HG03432 (cell line): ENCODE data around the gene ACSM6.
"Not testable (repeated sequence)": the region's sequence is repeated elsewhere in the genome, so short reads cannot be mapped to it uniquely, and the experiment has no call there.

Experiments
- ATAC-seq: cut with Tn5 transposase; IDR thresholded peaks from one replicate; pipeline ENCODE4 v1.9.1; 2021; ENCODE audit warnings: mild to moderate bottlenecking, moderate library complexity; ENCODE audit not compliant: unreplicated experiment

Gene ACSM6, protein sequence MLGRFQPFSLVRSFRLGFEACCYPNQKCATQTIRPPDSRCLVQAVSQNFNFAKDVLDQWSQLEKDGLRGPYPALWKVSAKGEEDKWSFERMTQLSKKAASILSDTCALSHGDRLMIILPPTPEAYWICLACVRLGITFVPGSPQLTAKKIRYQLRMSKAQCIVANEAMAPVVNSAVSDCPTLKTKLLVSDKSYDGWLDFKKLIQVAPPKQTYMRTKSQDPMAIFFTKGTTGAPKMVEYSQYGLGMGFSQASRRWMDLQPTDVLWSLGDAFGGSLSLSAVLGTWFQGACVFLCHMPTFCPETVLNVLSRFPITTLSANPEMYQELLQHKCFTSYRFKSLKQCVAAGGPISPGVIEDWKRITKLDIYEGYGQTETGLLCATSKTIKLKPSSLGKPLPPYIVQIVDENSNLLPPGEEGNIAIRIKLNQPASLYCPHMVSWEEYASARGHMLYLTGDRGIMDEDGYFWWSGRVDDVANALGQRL

DNA sequence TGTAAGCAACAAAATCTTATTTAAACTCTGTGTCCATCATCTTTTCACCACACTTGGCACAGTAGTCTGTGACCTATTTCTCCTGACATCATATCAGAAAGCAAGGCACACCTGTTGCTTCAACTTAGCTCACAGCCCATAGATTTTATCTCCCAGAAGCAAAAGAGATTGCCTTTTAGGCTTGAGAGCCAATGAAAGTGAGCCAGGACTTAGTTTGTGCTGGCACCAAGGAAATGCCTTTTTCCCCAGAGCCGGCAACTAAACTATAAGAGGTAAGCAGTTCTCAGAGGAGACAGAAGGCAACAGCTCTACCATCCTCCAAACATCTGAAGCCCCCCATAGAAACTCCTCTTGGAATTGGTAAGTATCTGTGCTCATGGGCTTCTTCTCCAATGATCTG is at the start of gene ACSM6:
ACSM6 (plus strand) TSS at position 295 of the 400 bp plus-strand sequence. CDS start 248 bp downstream, outside the sequence.
- no peak for ATAC-seq

DNA sequence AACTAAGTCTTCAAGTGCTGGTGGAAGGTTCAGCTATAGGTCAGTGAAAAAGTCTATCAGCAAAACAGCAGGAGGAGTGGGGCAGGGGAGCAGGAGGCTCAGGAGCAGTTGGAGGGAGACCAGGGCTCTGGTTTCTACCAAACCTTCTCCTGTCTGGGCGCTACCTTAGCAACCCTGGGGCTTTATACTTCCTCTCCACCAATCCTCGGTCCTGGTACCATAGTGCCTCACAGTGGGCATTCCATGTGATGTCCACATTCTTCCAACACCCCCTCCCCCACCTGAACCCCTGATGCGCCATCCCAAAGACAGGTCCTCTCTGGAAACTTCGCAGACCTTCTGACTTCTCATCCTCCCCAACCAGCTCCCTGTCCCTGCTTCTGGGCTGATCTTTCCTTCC is 25.3 kb upstream of the ACSM6 start:
- no peak for ATAC-seq

DNA sequence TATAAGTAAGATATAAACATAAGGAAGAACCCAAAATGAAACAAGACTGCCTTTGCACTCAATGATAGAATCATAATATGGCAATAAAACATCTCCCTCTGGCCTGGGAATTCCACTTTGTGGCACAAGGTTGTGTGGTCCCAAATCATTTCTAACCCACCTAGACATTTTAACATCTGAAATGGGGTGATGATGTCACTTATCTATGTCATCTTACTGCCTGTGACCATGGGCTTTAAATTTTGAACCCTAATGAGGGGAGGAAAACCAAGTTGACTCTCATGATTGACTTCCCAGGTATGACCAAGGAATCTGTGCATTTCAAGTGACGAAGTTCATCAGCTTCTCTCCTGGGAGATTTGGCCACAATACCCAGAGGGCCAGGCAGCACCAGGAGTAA is 24.5 kb upstream of the ACSM6 start:
- no peak for ATAC-seq

DNA sequence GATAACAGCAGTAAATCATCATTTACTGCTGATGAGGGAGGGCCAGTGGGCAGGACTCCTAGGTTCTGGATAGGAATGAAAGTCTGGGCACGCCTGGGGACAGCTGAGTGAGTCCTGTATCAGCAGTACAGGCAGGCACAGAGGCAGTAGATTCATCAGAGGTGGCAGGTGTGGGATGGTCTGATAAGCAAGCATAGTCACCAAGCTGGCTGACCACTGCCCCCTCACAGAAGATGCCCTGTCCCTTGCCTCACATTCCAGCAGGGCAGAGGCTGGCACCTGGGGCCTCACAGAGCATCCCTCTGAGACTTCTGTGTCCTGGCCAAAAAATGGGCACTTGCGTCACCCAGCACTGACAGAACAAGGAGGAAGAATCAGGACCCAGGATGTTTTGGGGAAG is 23.2 kb upstream of the ACSM6 start:
- no peak for ATAC-seq

DNA sequence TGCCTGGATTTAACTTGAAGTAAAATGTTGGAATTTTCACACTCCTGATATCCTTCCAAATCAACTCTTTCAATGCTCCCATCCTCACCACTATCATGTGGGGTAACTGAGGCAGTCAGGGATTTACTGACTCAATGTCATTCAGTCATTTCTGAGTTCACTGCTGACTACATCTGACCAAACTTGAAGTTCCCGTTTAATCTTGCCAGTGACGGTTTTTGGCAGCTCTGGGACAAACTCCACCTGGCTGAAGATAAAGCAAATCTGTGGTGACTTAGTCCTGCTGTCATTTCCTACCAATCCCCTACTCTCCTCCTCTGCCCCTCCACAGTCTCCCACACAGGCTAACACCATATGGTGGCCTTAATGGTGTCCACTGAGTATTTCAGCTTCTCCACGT is 22.7 kb upstream of the ACSM6 start:
- ATAC-seq = no peak

DNA sequence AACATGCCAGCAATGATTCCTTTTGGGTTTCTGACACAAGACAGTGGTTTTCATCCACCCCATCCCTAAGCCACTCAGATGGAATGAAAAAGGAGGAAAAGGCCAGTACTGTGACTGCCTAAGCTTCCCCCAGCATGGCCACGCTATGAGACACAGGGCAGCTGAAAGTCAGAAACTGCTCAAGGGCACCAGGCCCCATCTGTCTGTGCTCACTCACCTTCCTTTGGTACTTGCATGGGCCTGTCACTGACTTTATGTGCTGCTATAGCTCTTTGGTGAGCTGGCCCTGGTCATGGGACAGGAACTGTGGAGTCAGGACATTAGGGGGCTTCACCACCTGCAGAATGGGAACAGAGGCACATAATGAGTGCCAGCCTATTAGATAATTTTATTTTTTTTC is 21.2 kb upstream of the ACSM6 start:
- ATAC-seq = no peak

DNA sequence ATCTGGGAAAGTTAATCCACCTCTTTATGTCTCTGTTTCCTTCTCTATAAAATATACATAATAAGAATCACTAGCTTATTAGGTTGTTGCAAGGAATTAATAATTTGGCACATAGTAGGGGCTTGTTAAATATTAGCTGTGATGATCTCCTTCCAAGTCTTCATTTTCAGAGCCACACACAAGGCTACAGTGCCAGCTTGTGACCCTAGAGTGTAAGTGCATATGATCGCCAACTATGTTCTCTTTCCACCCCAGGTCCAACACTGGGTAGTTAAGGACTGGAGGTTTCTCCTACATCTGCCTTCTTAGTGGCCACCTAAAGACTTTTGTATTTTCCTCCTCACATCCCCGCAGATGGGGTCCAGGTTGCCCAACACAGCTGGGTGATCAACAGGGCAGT is 17.9 kb upstream of the ACSM6 start:
- no peak for ATAC-seq

DNA sequence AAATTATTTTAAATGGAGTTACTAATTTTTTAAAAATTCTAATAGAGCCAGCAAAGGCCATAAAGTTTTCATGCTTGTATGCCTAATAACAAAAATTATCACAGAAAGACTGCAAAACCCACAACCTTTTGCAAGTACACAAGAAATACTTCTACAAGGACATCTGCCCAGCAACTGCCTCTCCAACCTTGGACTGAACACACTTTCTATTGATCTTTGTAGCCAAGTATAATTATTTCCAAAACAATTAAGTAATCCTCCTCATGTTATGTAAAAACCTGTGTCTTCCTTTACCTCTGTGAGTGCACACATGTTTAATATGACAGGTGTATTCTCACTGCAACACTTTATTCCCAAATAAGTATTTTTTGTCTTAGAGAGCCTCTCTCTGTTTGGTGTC is 16.6 kb upstream of the ACSM6 start:
- ATAC-seq = no peak

DNA sequence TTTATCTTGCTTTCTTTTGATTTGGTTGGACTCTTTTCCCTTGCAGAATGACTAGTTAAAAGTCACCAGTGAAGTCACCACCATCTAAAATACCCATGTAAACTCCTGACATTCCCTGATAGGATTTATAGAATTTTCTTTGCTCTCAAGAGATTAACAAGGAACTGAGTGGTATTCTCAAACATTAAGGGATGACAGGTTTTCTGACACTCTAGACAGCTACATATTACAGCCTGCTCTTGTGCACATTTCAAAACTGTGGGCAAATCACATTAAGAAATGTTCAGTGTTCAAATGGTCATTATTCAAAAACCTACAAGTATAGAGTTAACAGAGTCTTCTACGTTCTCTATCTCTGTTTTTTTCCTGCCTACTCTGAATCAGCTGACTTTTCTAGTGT is 15.8 kb upstream of the ACSM6 start:
- ATAC-seq = no peak

DNA sequence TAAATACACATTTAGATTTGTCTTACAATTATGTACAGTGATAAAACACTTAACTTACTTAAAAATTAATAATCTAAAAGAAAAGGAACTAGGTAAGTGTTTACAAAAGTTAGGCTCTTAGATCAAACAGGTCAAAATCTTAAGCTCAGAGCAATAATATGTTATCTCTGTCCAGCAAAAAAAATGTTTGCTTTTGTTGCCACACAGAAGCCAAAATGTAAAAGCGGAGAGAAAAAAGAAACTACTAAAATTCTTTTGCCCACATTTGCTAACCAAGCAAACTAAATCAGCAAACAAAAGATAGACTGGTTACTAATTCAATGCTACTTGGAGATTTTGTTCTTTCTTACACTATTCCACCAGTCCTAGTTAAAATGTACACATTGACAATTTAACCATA is 15.2 kb upstream of the ACSM6 start:
- ATAC-seq = no peak

DNA sequence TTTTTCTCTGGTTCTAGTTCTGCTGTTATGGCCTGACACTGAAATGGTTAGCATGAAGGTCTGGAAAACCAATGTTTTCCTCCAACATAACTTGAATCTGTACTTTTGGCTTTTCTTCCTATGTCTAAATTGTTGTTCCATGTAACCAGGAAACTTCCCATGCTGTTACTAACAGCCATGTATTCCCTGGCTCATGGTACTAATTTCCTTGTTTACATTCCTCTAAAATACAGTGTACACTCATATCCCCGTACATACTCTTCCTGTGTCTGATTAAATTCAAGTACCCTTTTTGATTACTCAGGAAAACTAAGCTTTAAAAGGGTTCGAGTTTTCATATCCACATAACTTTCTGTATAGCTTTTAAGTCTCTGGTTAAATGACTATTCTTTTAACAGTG is 12.3 kb upstream of the ACSM6 start:
- ATAC-seq = no peak

DNA sequence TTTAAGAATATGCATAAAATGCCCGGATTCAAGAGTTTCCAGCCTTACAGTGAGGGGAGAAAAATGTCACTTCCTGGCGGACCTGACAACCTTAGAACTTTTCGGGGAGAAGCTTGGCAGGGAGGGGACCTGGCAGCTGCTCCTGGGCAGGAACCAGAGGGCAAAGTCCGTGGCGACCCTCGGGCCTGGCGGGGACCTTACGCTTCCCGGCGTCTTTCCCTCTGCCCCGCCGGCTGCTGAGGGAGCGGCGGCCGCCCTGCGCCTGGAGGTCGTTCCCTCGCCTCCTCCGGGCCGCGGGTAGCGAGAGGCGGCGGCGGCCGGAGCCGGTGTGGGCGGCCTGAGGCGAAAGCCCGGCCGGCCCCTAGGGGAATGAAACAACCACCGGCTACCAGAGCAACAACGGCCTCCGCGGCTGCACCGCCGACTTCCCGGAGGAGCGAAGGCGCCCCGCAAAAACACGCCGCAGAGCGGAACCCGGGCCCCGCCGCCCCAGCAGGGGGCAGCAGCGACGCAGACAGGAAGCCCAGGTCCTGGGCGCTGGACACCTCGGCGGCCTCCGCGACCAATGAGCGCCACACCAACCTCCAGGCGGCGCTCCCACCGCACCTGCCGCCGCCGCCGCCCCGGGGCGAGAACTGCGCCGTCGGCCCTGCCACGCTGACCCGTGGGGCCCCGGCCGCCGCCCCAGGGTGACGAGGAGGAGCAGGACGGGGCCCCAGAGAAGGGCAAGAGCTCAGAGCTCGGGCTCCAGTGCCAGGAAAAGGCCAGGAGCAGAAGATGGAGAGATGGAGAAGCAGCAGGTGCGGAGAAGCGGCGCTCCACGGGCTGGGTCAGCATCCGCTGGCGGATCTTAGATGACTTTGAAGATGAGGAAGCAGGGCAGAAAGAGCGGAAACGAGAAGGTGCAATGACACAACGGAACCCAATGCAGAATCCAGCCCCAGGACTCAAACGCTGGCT is 10.5 kb upstream of the ACSM6 start:
- peak; percentile 99 for ATAC-seq

DNA sequence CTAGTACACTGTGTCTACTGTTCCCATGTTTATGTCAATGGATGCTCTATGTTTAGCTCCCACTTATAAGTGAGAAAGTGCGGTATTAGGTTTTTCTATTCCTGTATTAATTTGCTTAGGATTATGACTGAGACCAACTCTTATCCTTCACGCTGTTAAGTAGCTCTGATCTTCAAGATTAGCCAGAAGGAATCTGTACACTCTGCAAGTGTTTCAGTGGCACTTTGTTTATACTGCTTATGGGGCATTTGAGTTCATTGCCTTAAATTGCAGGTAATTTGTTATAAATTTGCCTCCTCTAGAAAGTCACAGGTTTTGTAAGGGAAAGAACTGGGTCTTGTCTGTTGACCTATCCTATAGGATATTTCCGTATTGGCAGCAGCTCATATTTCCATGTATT is 6.4 kb upstream of the ACSM6 start:
- no peak for ATAC-seq

DNA sequence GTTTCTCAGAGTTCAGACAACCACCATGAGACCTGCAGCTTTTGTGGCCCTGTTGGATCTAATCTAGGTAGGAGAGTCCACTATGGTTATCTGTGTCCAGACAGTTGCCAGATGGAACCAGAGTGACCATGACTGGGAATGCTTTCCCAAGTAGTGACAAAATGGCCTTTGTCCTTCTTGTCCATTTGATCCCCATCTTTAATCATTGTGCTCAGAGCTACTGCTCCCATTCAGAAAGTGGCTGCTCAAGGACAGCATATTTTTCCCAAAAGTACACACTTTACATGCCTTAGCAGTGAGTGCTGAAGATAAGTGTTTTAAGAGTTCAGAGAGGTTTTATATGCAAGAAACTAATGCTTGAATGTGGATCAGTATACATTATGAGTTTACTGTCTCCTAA is 5.4 kb upstream of the ACSM6 start:
- ATAC-seq = no peak

DNA sequence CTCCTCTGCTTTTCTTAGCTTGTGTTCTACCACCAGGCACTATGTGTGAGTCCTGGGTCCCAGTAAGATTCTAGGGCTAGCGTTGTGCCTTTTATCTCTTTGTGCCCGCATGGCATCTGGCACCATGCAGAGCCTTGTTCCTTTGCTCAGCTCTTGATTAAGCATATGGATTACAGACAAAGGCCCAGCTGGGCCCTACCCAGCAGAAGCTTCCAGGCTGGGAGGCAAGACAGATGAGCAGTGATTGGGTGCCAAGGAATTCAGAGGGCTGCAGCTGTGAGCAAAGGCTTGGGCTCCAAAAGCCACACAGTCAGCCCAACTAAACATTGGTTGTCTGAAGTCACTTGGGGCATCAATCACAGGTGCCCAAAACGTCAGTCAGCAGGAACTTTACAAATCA is 2.0 kb downstream of the ACSM6 start:
- ATAC-seq = no peak

DNA sequence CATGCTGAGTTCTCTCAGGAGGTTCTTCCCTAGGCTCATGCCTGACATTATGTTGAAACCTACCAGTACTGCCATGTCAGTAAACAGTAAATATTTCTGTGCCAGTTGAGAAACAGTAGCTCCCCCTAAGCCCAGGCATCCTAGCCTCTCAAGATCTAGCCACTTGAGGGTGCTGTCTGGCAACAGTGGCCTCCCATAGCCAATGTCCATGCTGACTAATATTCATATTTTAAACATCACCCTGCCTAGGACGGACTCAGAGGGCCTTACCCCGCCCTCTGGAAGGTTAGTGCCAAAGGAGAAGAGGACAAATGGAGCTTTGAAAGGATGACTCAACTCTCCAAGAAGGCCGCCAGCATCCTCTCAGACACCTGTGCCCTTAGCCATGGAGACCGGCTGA is 7.7 kb downstream of the ACSM6 start:
- no peak for ATAC-seq

DNA sequence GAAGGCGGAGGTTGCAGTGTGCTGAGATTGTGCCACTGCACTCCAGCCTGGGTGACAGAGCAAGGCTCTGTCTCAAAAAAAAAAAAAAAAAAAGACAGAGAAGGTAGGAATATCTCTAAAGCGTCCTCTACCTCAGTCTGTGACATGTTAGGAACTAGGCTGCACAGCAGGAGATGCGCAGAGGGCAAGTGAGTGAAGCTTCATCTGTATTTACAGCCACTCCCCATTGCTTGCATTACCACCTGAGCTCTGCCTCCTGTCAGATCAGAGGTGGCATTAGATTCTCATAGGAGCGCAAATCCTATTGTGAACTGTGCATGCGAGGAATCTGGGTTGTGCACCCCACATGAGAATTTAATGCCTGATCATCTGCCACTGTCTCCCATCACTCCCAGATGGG is 8.8 kb downstream of the ACSM6 start:
- ATAC-seq = not testable (repeated sequence)

DNA sequence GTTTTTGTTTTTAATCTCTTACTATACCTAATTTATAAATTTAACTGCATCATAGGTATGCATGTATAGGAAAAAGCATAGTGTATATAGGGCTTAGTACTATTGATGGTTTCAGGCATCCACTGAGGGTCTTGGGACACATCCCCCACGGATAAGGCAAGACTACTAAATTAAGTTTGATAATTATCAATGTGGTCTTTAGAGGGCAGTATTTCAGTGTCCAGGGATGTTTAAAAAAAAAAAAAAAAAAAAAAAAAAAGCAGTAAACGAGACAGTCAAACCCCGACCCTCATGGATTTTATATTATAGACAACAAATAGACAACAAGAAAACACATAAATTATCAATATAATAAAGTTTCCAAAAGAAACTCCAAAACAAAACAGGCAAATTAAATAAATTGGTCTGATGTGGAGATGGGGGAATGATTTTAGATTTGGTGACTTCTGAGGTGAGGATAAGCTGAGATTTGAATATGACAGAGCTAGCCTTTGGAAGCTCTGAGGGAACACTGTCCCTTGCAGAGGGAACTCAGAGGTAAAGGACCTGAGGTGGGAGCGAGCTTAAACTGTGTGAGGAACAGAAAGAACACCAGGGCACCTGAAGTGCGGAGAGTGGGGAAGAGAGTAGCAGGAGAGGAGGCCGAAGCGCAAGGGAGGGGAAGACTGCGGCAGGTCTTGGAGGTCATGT is 14.8 kb downstream of the ACSM6 start:
- ATAC-seq = no peak

DNA sequence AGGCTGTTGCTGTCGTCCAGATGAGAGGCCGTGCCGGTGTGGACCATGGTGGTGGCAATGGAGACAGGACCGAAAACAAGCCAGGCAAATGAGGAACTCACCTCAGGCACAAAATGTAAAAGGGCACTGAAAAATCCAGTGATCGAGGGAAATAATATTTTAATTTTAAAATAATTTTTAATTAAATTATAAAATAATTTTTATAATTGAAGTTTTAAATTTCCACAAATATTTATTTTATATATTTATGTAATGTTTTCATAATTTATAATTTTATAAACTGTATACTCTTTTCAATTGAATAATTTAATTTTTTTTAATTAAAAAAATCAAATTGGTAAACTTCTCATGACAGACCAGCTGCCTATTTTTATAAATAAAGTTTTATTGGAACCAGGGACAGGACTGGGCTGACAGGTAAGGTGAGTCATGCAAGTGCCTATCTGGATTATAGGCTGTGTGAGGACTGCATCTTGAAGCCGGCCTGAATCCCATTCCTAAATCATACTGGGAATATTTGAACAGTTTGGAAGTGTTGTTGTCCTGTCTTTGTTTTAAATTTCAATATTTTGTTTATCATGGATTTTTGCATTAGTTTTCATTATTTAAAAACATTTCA is 15.6 kb downstream of the ACSM6 start:
- ATAC-seq = no peak

DNA sequence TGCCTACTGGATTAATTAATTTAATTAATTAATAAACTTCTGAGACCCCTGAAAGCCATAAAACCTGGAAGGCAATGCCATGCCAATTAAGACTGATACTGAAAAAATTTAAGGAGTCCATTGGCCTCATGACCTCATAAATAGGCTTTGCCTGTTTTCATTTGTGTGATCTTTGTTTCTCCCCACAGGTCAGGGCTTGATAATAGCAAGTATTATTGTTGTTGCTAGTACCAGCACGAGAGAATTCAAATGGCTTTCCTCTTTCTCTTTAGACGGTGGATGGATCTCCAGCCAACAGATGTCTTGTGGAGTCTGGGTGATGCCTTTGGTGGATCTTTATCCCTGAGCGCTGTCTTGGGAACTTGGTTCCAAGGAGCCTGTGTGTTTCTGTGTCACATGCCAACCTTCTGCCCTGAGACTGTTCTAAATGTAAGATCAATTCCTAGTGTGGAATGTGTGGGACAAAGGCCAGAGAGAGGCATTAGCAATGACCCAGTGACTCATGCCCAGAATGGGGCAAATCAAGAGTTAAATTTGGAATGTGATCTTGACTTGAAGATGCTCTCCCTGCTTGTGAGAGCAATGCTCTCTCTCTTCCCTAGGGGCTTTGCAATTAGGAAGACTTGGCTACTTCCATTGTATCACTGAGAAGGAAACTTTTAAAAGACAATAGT is 17.7 kb downstream of the ACSM6 start:
- no peak for ATAC-seq
